Measurements from ENCODE around the gene BRICD5.

The BRICD5 gene

GRCh38 chr16:2163211-2163881 is 47.3 kb downstream of the BRICD5 start:
- H3K4me3 ChIP-seq (ENCODE audit: control insufficient read depth, low read depth, low read length) = no peak overlapping the region
- TF ChIP-seq CTCF (IDR thresholded peaks at IDR 0.05; ENCODE audit: control insufficient read depth, insufficient read depth, low read depth, low read length, missing control alignments) = no peak
- no peak for DNase-seq (ENCODE audit: low read depth)

GRCh38 chr16:2162676-2163118 is 48.0 kb downstream of the BRICD5 start:
- TF ChIP-seq CTCF (IDR thresholded peaks at IDR 0.05; ENCODE audit: control insufficient read depth, insufficient read depth, low read depth, low read length, missing control alignments) = no peak
- no peak overlapping the region for H3K4me3 ChIP-seq (ENCODE audit: control insufficient read depth, low read depth, low read length)
- no peak for DNase-seq (ENCODE audit: low read depth)

GRCh38 chr16:2161911-2162310 is 48.8 kb downstream of the BRICD5 start:
- no peak for TF ChIP-seq CTCF (IDR thresholded peaks at IDR 0.05; ENCODE audit: control insufficient read depth, insufficient read depth, low read depth, low read length, missing control alignments)
- DNase-seq (ENCODE audit: low read depth) = no peak
- H3K4me3 ChIP-seq (ENCODE audit: control insufficient read depth, low read depth, low read length) = no peak overlapping the region

GRCh38 chr16:2160915-2161551 is 49.6 kb downstream of the BRICD5 start:
- no peak for TF ChIP-seq CTCF (IDR thresholded peaks at IDR 0.05; ENCODE audit: control insufficient read depth, insufficient read depth, low read depth, low read length, missing control alignments)
- DNase-seq (ENCODE audit: low read depth) = no peak
- no peak overlapping the region for H3K4me3 ChIP-seq (ENCODE audit: control insufficient read depth, low read depth, low read length)
